EH (cell line): ENCODE data around the gene BLNK.

Experiments used
- DNase-seq: peaks from one replicate; pipeline ENCODE4 v3.0.0-alpha.2; 2015; ENCODE audit warnings: low read depth

The BLNK gene

GRCh38 chr10:96288151-96288621 is 16.8 kb upstream of the BLNK start:
- DNase-seq = no peak

- DNase-seq = no peak
These were observed 16.2 kb upstream of the BLNK start for GRCh38 chr10:96287392-96288105.

- no peak for DNase-seq
These were observed 14.0 kb upstream of the BLNK start for GRCh38 chr10:96285331-96285752.

GRCh38 chr10:96283756-96284155 is 12.4 kb upstream of the BLNK start:
- no peak for DNase-seq

GRCh38 chr10:96283351-96283750 is 12.0 kb upstream of the BLNK start:
- no peak for DNase-seq

GRCh38 chr10:96281444-96282029 is 10.2 kb upstream of the BLNK start:
- no peak for DNase-seq

- DNase-seq = no peak
These were observed 9.5 kb upstream of the BLNK start for GRCh38 chr10:96280859-96281258.

- no peak for DNase-seq
These were observed 7.8 kb upstream of the BLNK start for GRCh38 chr10:96279191-96279641.

- DNase-seq = no peak
These were observed 5.5 kb upstream of the BLNK start for GRCh38 chr10:96276831-96277230.

GRCh38 chr10:96276426-96276825 is 5.1 kb upstream of the BLNK start:
- DNase-seq = no peak

GRCh38 chr10:96275685-96276418 is 4.5 kb upstream of the BLNK start:
- DNase-seq = no peak

GRCh38 chr10:96272316-96273280 is 1.2 kb upstream of the BLNK start:
- DNase-seq = no peak

- DNase-seq = no peak
These were observed 798 bp downstream of the BLNK start for GRCh38 chr10:96270571-96270970.

GRCh38 chr10:96269438-96270300 is 1.7 kb downstream of the BLNK start:
- no peak for DNase-seq

- DNase-seq = no peak
These were observed 2.9 kb downstream of the BLNK start for GRCh38 chr10:96268341-96268909.

GRCh38 chr10:96267234-96267705 is 4.1 kb downstream of the BLNK start:
- no peak for DNase-seq

- no peak for DNase-seq
These were observed 5.1 kb downstream of the BLNK start for GRCh38 chr10:96266118-96266770.

GRCh38 chr10:96264938-96265337 is 6.4 kb downstream of the BLNK start:
- no peak for DNase-seq

GRCh38 chr10:96263669-96264068 is 7.7 kb downstream of the BLNK start:
- no peak for DNase-seq

GRCh38 chr10:96263176-96263575 is 8.2 kb downstream of the BLNK start:
- DNase-seq = no peak
